Measurements from ENCODE around the gene CAST. TPM values are rescaled to one million over a fixed set of nuclear protein-coding genes. Genes with fewer than 3 reads are reported as not detected.

CAST gene
- total and polyA plus RNA-seq, 8 donors: 54.0 to 458 (median 209) TPM

DNA sequence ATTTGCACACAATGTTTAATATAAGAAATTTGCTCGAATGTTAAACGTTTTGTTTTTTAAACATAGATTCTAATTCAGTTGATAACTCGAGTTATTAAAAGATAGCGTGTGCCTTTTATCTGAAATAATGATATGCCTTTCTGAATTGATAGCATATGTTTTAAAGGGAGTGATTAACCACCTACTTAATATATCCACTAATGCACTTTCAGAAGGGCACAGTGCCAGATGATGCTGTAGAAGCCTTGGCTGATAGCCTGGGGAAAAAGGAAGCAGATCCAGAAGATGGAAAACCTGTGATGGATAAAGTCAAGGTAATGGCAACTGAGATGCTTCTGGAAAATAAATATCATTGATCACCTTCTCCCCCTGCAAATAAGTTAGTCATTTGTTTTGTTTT is 91.7 kb downstream of the CAST start:
- Histone ChIP-seq H3K27ac (no peak overlapping the region), H3K36me3 (peaks cover 73 to 97% (median 94%) of the 10 kb centered on the region in 4 donors), H3K4me1 (peaks cover 0 to 9% (median 2%) of the 10 kb centered on the region in 4 donors), H3K4me3 (no peak overlapping the region), H3K9me3 (no peaks in the 10 kb centered on the region), H3K27me3 (no peaks in the 10 kb centered on the region)
- TF ChIP-seq POLR2A (IDR thresholded peaks at IDR 0.05) (no peak), POLR2AphosphoS5 (IDR thresholded peaks at IDR 0.05) (no peak), EP300 (IDR thresholded peaks at IDR 0.05) (no peak)
- TF ChIP-seq, protein P1, sequence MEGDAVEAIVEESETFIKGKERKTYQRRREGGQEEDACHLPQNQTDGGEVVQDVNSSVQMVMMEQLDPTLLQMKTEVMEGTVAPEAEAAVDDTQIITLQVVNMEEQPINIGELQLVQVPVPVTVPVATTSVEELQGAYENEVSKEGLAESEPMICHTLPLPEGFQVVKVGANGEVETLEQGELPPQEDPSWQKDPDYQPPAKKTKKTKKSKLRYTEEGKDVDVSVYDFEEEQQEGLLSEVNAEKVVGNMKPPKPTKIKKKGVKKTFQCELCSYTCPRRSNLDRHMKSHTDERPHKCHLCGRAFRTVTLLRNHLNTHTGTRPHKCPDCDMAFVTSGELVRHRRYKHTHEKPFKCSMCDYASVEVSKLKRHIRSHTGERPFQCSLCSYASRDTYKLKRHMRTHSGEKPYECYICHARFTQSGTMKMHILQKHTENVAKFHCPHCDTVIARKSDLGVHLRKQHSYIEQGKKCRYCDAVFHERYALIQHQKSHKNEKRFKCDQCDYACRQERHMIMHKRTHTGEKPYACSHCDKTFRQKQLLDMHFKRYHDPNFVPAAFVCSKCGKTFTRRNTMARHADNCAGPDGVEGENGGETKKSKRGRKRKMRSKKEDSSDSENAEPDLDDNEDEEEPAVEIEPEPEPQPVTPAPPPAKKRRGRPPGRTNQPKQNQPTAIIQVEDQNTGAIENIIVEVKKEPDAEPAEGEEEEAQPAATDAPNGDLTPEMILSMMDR (IDR thresholded peaks at IDR 0.05): no peak
- 22 to 59% (median 30%) methylated on average over 4 of the region's 4 CpGs for WGBS, 5 donors
- intact Hi-C loops (cut with DNase I; ENCODE audit: low total_unique reads): loop anchor here (5.0 kb wide), 1 partner anchor 408 kb away; no protein-coding TSS in a partner anchor
- peak in 1 of 2 donors; percentile 37 for DNase-seq

DNA sequence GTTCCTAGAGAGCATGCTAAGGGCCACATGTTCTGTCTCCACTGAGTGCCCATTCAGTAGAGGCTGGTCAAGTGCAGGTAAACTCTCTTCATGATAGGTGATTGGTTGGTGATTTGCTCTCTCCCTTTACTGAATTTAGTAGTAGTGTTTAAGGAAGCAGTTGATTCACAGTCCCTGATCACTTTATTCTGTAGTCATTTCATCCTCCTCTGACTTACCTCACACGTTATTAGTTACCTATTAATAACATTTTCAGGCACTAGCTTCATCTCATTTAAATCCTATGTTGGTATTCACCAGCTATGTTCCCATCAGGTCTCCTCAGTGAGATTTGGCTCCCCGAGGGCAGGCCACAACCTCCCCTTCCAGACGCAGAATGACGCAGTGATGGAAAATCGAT is 93.7 kb downstream of the CAST start:
- H3K4me3 ChIP-seq: no peak overlapping the region
- TF ChIP-seq EP300 (IDR thresholded peaks at IDR 0.05): no peak
- TF ChIP-seq POLR2A (IDR thresholded peaks at IDR 0.05): no peak
- TF ChIP-seq POLR2AphosphoS5 (IDR thresholded peaks at IDR 0.05): no peak
- TF ChIP-seq, protein P1 (IDR thresholded peaks at IDR 0.05): no peak
- peaks cover 53 to 92% (median 83%) of the 10 kb centered on the region in 4 donors for H3K36me3 ChIP-seq
- intact Hi-C loops (cut with DNase I; ENCODE audit: low total_unique reads): no loop called here
- no peaks in the 10 kb centered on the region for H3K27me3 ChIP-seq
- no peak for DNase-seq
- H3K4me1 ChIP-seq: peaks cover 0 to 9% (median 2%) of the 10 kb centered on the region in 4 donors
- H3K27ac ChIP-seq: no peak overlapping the region
- no peaks in the 10 kb centered on the region for H3K9me3 ChIP-seq
- 73 to 90% (median 85%) methylated on average over 5 of the region's 5 CpGs for WGBS, 5 donors

DNA sequence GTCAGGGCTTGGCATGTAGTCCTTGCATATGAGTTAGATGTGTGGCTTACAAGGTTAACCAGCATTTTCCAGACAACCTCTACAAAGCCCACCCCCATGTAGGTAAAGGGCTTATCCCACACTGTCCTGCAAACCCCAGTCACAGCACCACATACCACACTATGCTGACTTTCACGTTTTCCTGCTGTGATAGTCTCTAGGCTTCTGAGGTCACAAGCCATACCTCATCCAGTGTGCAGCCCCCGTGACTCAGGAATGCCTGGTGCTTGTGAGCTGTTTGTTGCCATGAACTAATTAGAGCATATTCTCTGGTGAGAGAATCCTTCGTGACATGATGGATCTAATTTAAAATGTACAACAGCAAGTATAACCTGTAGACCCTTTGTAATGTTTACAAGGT is 94.8 kb downstream of the CAST start:
- TF ChIP-seq POLR2AphosphoS5 (IDR thresholded peaks at IDR 0.05): no peak
- TF ChIP-seq EP300 (IDR thresholded peaks at IDR 0.05): no peak
- TF ChIP-seq, protein P1 (IDR thresholded peaks at IDR 0.05): no peak
- TF ChIP-seq POLR2A (IDR thresholded peaks at IDR 0.05): no peak
- 64 to 77% (median 72%) methylated on average over 3 of the region's 3 CpGs for WGBS, 5 donors
- Histone ChIP-seq H3K4me1 (peaks cover 0 to 4% (median 2%) of the 10 kb centered on the region in 4 donors), H3K4me3 (no peak overlapping the region), H3K9me3 (no peaks in the 10 kb centered on the region), H3K36me3 (peaks cover 49 to 87% (median 75%) of the 10 kb centered on the region in 4 donors), H3K27me3 (no peaks in the 10 kb centered on the region), H3K27ac (peak overlapping the region in 1 of 5 donors; percentile 16)
- intact Hi-C loops (cut with DNase I; ENCODE audit: low total_unique reads): no loop called here
- no peak for DNase-seq

DNA sequence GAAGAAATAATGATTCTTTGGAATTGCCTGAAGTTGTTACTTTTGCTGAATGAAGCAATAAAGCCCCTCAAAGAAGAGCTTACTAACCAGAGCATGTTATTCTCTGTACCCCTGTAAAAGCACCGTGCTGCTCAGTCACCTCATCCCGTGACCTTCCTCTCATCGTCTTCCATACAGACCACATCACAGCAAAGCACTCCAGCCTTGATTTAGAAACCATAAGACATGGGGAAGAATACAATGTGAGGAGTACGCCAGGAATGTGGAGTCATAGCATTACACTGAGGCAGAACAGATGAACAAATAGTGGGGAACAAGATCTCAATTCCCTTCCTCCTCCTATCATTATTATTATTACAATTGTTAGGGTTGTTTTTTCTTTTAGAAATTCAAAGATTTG is 96.4 kb downstream of the CAST start:
- H3K36me3 ChIP-seq: peaks cover 47 to 90% (median 79%) of the 10 kb centered on the region in 4 donors
- TF ChIP-seq, protein P1 (IDR thresholded peaks at IDR 0.05): no peak
- TF ChIP-seq POLR2A (IDR thresholded peaks at IDR 0.05) (no peak), POLR2AphosphoS5 (IDR thresholded peaks at IDR 0.05) (no peak), EP300 (IDR thresholded peaks at IDR 0.05) (no peak)
- H3K27ac ChIP-seq: no peak overlapping the region
- no peaks in the 10 kb centered on the region for H3K27me3 ChIP-seq
- peaks cover 0 to 5% (median under 1%) of the 10 kb centered on the region in 4 donors for H3K4me1 ChIP-seq
- no peak for DNase-seq
- H3K9me3 ChIP-seq: no peaks in the 10 kb centered on the region
- intact Hi-C loops (cut with DNase I; ENCODE audit: low total_unique reads): no loop called here
- WGBS, 5 donors: 90 to 93% (median 92%) methylated on average over 4 of the region's 4 CpGs
- no peak overlapping the region for H3K4me3 ChIP-seq

Measured in stomach (tissue), 9 donors.